Tibial nerve (tissue), 3 donors: ENCODE data around the gene NOL4L.

Experiments
- CTCF ChIP-seq, 5 experiments: fragments of 200-600 bp in 3 of 5; fragments of 450-650 bp in 2 of 5; sonication (generic) in 3 of 5; IDR thresholded peaks; one replicate each; pipeline ENCODE4 v1.5.1; 2016 to 2019; ENCODE audit warnings: antibody characterized with exemption in 5 of 5, mild to moderate bottlenecking in 3 of 5, moderate library complexity in 2 of 5
- POLR2A ChIP-seq, 2 donors: fragments of 450-650 bp; IDR thresholded peaks; one replicate each; pipeline ENCODE4 v1.6.1; 2017; ENCODE audit warnings: antibody characterized with exemption in 2 of 2, mild to moderate bottlenecking in 2 of 2, moderate library complexity in 2 of 2

- TF ChIP-seq CTCF (IDR thresholded peaks at IDR 0.05) (no peak), POLR2A (IDR thresholded peaks at IDR 0.05) (no peak)
Observed at GRCh38 chr20:32577657-32578056, 7.5 kb downstream of the NOL4L start.
